ENCODE data around the gene TRMT1. TPM values are rescaled to one million over a fixed set of nuclear protein-coding genes. Genes with fewer than 3 reads are reported as not detected.
"Not testable (repeated sequence)": the region's sequence is repeated elsewhere in the genome, so short reads cannot be mapped to it uniquely, and the experiment has no call there.

TRMT1 gene
- total RNA-seq, 1 experiment from 2014 or later: 35.1 TPM

- DNase-seq (ENCODE audit: low spot score): peak; percentile 94
Observed at GRCh38 chr19:13150187-13150930, 33.8 kb upstream of the TRMT1 start, which contains the start of the genes IER2 and STX10. Gene IER2 (plus strand): TSS chr19:13150411. CDS start chr19:13153187, 2,776 bp downstream. Gene STX10 (minus strand): TSS chr19:13150375. CDS start chr19:13150173, 202 bp downstream.

- DNase-seq (ENCODE audit: low spot score): no peak
Observed at GRCh38 chr19:13149628-13150186, 33.2 kb upstream of the TRMT1 start.

GRCh38 chr19:13149173-13149627 lies 32.7 kb upstream of the TRMT1 start:
- not testable (repeated sequence) for DNase-seq (ENCODE audit: low spot score)

- no peak for DNase-seq (ENCODE audit: low spot score)
Observed at GRCh38 chr19:13146763-13147563, 30.4 kb upstream of the TRMT1 start.

GRCh38 chr19:13139633-13140311 lies 23.2 kb upstream of the TRMT1 start:
- no peak for DNase-seq (ENCODE audit: low spot score)

GRCh38 chr19:13138916-13139198 lies 22.3 kb upstream of the TRMT1 start:
- DNase-seq (ENCODE audit: low spot score): no peak

- DNase-seq (ENCODE audit: low spot score): no peak
Observed at GRCh38 chr19:13138171-13138915, 21.8 kb upstream of the TRMT1 start.

GRCh38 chr19:13137290-13137794 lies 20.8 kb upstream of the TRMT1 start:
- DNase-seq (ENCODE audit: low spot score): no peak

- no peak for DNase-seq (ENCODE audit: low spot score)
Observed at GRCh38 chr19:13135068-13136062, 18.8 kb upstream of the TRMT1 start.

- no peak for DNase-seq (ENCODE audit: low spot score)
Observed at GRCh38 chr19:13134626-13135025, 18.1 kb upstream of the TRMT1 start.

- no peak for DNase-seq (ENCODE audit: low spot score)
Observed at GRCh38 chr19:13133241-13133870, 16.8 kb upstream of the TRMT1 start.

GRCh38 chr19:13132471-13133180 lies 16.1 kb upstream of the TRMT1 start:
- no peak for DNase-seq (ENCODE audit: low spot score)

- no peak for DNase-seq (ENCODE audit: low spot score)
Observed at GRCh38 chr19:13130886-13131490, 14.4 kb upstream of the TRMT1 start.

GRCh38 chr19:13129384-13129783 lies 12.8 kb upstream of the TRMT1 start:
- no peak for DNase-seq (ENCODE audit: low spot score)

- DNase-seq (ENCODE audit: low spot score): no peak
Observed at GRCh38 chr19:13128583-13128982, 12.0 kb upstream of the TRMT1 start.

- no peak for DNase-seq (ENCODE audit: low spot score)
Observed at GRCh38 chr19:13127811-13128575, 11.5 kb upstream of the TRMT1 start.

GRCh38 chr19:13127051-13127450 lies 10.5 kb upstream of the TRMT1 start:
- DNase-seq (ENCODE audit: low spot score): no peak
